Dendritic cell treated with granulocyte-macrophage colony-stimulating factor and Interleukin-4, amounts not matched to agents 40 ng/mL and 50 ng/mL, for 4 days (primary cell): ENCODE measurements around the gene RNF41.
"Not testable (repeated sequence)": the region's sequence is repeated elsewhere in the genome, so short reads cannot be mapped to it uniquely, and the experiment has no call there.

Source experiments
- H3K27ac Mint-ChIP-seq: one replicate; pipeline ENCODE4 v1.8.0; 2022; ENCODE audit warnings: mild to moderate bottlenecking, mixed read lengths
- H3K27me3 Mint-ChIP-seq: one replicate; pipeline ENCODE4 v1.8.0; 2022; ENCODE audit warnings: mild to moderate bottlenecking, mixed read lengths
- H3K36me3 Mint-ChIP-seq: one replicate; pipeline ENCODE4 v1.8.0; 2022; ENCODE audit warnings: low read depth, mixed read lengths
- H3K4me1 Mint-ChIP-seq: one replicate; pipeline ENCODE4 v1.8.0; 2022; ENCODE audit warnings: low read depth, mixed read lengths
- H3K4me3 Mint-ChIP-seq: one replicate; pipeline ENCODE4 v1.8.0; 2022; ENCODE audit warnings: mild to moderate bottlenecking, moderate library complexity, mixed read lengths
- H3K9me3 Mint-ChIP-seq: one replicate; pipeline ENCODE4 v1.8.0; 2022; ENCODE audit warnings: mixed read lengths
- intact Hi-C: fragments of 100-400 bp; cut with micrococcal nuclease; formaldehyde crosslinking; loops from one replicate; pipeline ENCODE4 v1.15.0; 2022

RNF41 gene

GRCh38 chr12:56213878-56214277 is 7.8 kb downstream of the RNF41 start:
- Mint-ChIP-seq H3K4me3 (no peak overlapping the region), H3K27ac (no peak overlapping the region), H3K27me3 (no peaks in the 10 kb centered on the region), H3K9me3 (no peaks in the 10 kb centered on the region), H3K4me1 (peaks cover 11% of the 10 kb centered on the region), H3K36me3 (peaks cover 86% of the 10 kb centered on the region)
- intact Hi-C loops = no loop called here

DNA sequence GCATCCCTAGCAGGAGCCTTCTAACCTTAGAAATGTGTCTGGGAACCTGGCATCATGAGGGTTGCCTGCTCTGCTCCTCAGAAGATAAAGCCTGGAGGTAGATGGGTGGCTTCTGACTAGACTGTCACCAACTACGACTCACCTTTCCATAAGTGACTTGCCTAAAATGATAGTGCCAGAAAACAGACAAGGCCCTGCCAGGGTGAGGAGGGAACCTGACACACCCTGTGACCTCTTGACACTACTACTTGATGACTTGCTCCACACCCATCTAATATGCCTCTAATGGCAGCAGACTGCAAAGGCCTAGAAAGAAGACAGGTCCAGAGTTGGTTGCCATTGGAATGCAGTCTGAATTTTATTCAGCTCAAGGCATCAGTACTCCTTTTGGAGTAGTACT is 9.4 kb downstream of the RNF41 start:
- Mint-ChIP-seq H3K27ac (no peak overlapping the region), H3K4me3 (no peak overlapping the region), H3K9me3 (no peaks in the 10 kb centered on the region), H3K36me3 (peaks cover 100% of the 10 kb centered on the region), H3K4me1 (peaks cover 11% of the 10 kb centered on the region), H3K27me3 (no peaks in the 10 kb centered on the region)
- intact Hi-C loops = no loop called here

GRCh38 chr12:56208006-56208405 is 13.7 kb downstream of the RNF41 start:
- H3K36me3 Mint-ChIP-seq = peaks cover 92% of the 10 kb centered on the region
- H3K27ac Mint-ChIP-seq = no peak overlapping the region
- H3K4me1 Mint-ChIP-seq = peaks cover 10% of the 10 kb centered on the region
- H3K27me3 Mint-ChIP-seq = no peaks in the 10 kb centered on the region
- H3K9me3 Mint-ChIP-seq = no peaks in the 10 kb centered on the region
- no peak overlapping the region for H3K4me3 Mint-ChIP-seq
- intact Hi-C loops = no loop called here

GRCh38 chr12:56206452-56207166 is 15.1 kb downstream of the RNF41 start:
- Mint-ChIP-seq H3K27ac (no peak overlapping the region), H3K27me3 (no peaks in the 10 kb centered on the region), H3K4me1 (peaks cover 10% of the 10 kb centered on the region), H3K36me3 (peaks cover 78% of the 10 kb centered on the region), H3K4me3 (no peak overlapping the region), H3K9me3 (no peaks in the 10 kb centered on the region)
- intact Hi-C loops = loop anchor here (2.0 kb wide), 1 partner anchor 16 kb away; no protein-coding TSS in a partner anchor

DNA sequence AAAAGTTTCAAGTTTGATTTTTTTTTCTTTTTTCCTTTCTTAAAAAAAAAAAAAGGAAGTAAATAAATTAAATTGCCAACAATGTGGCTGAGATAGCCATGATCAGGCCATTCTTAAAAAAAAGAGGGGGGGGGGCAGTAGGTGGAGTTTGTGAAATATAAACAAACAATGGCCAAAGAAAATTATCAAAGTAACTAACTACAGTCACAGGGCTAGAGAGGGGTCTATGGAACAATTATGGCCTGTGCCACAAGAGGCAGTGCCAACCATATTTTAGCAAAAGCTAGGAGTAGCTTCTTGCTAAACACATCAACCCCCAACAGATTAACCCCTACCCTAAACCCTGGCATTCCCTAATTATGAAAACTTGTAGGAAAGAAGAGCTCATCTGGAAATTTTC is 16.3 kb downstream of the RNF41 start:
- H3K36me3 Mint-ChIP-seq = peaks cover 66% of the 10 kb centered on the region
- H3K9me3 Mint-ChIP-seq = no peaks in the 10 kb centered on the region
- peaks cover 10% of the 10 kb centered on the region for H3K4me1 Mint-ChIP-seq
- no peak overlapping the region for H3K4me3 Mint-ChIP-seq
- H3K27ac Mint-ChIP-seq = no peak overlapping the region
- intact Hi-C loops = no loop called here
- H3K27me3 Mint-ChIP-seq = no peaks in the 10 kb centered on the region

DNA sequence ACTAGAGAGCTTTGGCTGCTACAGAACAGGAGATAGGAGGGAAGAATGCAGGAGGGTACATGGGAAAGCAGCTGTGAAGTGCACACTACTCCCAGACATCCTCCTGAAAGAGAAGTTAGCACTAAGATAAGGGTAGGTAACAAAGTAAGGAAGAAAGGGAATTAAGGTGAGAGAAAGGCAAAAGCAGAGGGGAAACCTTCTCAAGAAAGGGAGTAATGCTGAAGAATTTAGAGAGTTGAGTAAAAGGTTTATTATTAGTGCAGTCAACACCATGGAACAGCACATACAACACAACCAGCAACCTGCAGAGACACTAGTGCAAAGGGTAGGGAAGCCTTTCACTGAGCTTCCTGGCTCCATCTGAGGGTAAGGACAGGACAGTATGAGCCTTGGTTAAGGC is 17.4 kb downstream of the RNF41 start:
- Mint-ChIP-seq H3K27ac (no peak overlapping the region), H3K4me3 (no peak overlapping the region), H3K36me3 (peaks cover 54% of the 10 kb centered on the region), H3K4me1 (peaks cover 10% of the 10 kb centered on the region), H3K27me3 (no peaks in the 10 kb centered on the region), H3K9me3 (no peaks in the 10 kb centered on the region)
- intact Hi-C loops = no loop called here

- Mint-ChIP-seq H3K36me3 (peaks cover 40% of the 10 kb centered on the region), H3K27ac (no peak overlapping the region), H3K27me3 (no peaks in the 10 kb centered on the region), H3K4me1 (peaks cover 10% of the 10 kb centered on the region), H3K4me3 (no peak overlapping the region), H3K9me3 (no peaks in the 10 kb centered on the region)
- intact Hi-C loops = no loop called here
Observed at GRCh38 chr12:56202838-56203237, 18.9 kb downstream of the RNF41 start.

DNA sequence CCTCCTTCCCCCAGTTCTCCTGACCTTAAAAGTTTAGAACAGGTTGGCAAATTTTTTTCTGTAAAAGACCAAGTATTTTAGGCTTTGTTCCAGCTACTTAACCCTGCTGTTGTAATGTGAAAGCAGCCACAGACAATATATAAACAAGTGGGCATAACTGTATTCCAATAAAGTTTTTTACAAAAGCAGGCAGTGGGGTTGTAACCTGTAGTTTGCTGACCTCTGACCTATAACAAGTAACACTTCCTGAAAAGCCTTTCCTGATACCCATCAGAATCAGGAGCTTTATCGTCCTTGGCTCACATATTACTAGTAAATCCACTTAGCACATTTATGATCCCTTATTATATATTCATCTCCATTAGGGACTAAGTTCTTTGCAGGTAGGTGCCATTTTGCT is 19.4 kb downstream of the RNF41 start:
- Mint-ChIP-seq H3K27ac (no peak overlapping the region), H3K4me3 (no peak overlapping the region)

DNA sequence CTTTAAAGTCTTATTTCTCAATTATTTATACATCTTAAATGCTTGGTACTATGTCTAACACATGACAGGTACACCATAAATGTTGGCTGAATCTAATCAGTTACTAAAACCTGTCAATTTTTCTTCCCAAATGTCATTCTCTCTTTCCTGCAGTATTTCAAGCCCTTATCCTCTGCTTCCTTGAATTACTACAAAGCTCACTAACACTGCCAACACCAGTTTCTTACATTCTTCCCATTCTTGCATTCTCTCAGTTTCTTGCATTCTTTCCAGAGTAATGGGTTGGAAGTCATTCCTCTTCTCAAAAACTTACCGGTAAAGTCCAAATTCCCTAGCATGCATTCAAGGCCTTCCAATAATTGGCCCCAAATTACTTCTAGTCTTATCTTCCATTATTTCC is 22.9 kb downstream of the RNF41 start:
- intact Hi-C loops = no loop called here
- no peaks in the 10 kb centered on the region for H3K36me3 Mint-ChIP-seq
- no peak overlapping the region for H3K27ac Mint-ChIP-seq
- H3K4me1 Mint-ChIP-seq = no peaks in the 10 kb centered on the region
- H3K27me3 Mint-ChIP-seq = no peaks in the 10 kb centered on the region
- no peak overlapping the region for H3K4me3 Mint-ChIP-seq
- no peaks in the 10 kb centered on the region for H3K9me3 Mint-ChIP-seq

More for the DNA sequence above, 19.4 kb downstream of the RNF41 start:
- Mint-ChIP-seq H3K9me3 (no peaks in the 10 kb centered on the region), H3K4me1 (peaks cover 10% of the 10 kb centered on the region), H3K27me3 (no peaks in the 10 kb centered on the region), H3K36me3 (peaks cover 35% of the 10 kb centered on the region)
- intact Hi-C loops = no loop called here

- Mint-ChIP-seq H3K9me3 (no peaks in the 10 kb centered on the region), H3K36me3 (no peaks in the 10 kb centered on the region), H3K27me3 (no peaks in the 10 kb centered on the region), H3K4me1 (peaks cover 6% of the 10 kb centered on the region), H3K4me3 (no peak overlapping the region), H3K27ac (no peak overlapping the region)
- intact Hi-C loops = no loop called here
Observed at GRCh38 chr12:56197921-56198635, 23.6 kb downstream of the RNF41 start.

DNA sequence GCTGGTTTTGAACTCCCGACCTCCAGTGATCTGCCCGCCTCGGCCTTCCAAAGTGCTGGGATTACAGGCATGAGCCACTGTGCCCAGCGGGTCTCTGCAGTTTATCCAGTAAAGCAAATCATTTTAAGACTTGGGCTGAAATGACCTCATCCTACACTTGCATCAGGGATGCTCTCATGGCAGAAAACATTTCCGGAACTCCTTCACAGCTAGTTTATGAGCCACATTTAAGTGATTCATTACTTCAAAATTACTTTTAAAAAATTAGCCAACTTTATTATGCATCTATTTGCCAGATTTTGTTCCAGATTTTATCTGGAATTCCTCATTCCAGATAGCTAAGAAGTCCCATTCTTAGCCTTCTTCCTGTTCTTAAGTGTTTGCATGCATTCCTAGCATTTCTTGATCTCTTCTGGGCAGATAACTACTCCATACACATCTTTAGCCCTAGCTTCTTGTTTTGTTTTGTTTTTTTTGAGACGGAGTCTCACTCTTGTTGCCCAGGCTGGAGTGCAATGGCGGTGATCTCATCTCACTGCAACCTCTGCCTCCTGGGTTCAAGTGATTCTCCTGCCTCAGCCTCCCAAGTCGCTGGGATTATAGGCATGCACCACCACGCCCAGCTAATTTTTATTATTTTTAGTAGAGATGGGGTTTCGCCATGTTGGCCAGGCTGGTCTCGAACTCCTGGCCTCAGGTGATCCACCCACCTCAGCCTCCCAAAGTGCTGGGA is 24.7 kb downstream of the RNF41 start:
- H3K4me3 Mint-ChIP-seq, H3K36me3 Mint-ChIP-seq, H3K27me3 Mint-ChIP-seq, H3K27ac Mint-ChIP-seq, H3K4me1 Mint-ChIP-seq, H3K9me3 Mint-ChIP-seq, intact Hi-C loops: not testable (repeated sequence)

GRCh38 chr12:56193025-56193578 is 28.6 kb downstream of the RNF41 start:
- Mint-ChIP-seq H3K9me3 (no peaks in the 10 kb centered on the region), H3K4me1 (peaks cover 28% of the 10 kb centered on the region), H3K36me3 (peaks cover 8% of the 10 kb centered on the region), H3K27ac (peak overlapping the region; percentile 50), H3K4me3 (no peak overlapping the region), H3K27me3 (no peaks in the 10 kb centered on the region)
- intact Hi-C loops = loop anchor here (1.0 to 5.0 kb wide), 4 partner anchors 27 to 274 kb away; partner anchors contain the start of genes ANKRD52, NABP2 and SPRYD4

DNA sequence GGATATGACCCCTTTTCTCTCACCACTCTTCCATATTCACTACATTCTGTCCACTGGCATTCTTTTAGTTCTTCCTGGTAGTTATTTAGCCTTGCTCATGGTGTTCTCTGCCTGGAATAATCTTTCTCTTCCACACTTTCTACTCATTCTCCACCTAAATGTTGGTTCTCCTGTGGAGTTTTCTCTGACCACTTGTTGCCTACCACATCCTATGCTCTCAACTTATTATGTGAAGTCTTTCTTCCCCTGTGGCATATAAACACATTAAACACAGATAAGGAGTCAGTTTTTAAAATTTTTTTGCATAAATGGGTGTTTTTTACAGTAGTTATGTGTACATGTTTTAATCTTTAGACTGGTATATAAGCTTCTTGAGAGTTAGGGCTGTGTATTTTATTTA is 29.1 kb downstream of the RNF41 start:
- no peaks in the 10 kb centered on the region for H3K27me3 Mint-ChIP-seq
- H3K36me3 Mint-ChIP-seq = peaks cover 8% of the 10 kb centered on the region
- no peak overlapping the region for H3K4me3 Mint-ChIP-seq
- peaks cover 33% of the 10 kb centered on the region for H3K4me1 Mint-ChIP-seq
- peak overlapping the region; percentile 50 for H3K27ac Mint-ChIP-seq
- intact Hi-C loops = loop anchor here (2.0 to 5.0 kb wide), 2 partner anchors 66 to 275 kb away; partner anchors contain the start of genes ANKRD52 and SPRYD4
- no peaks in the 10 kb centered on the region for H3K9me3 Mint-ChIP-seq
